Neural progenitor cell (in vitro differentiated cells): ENCODE results near the gene WDPCP.

ENCODE experiments used
- CTCF ChIP-seq: fragments of 200-600 bp; sonication (generic); IDR thresholded peaks from 2 replicates; pipeline ENCODE4 v1.5.1; 2017; ENCODE audit warnings: antibody characterized with exemption, mild to moderate bottlenecking
- EZH2phosphoT487 ChIP-seq: fragments of 200-600 bp; sonication (generic); IDR thresholded peaks from 2 replicates; pipeline ENCODE4 v1.6.1; 2017; ENCODE audit warnings: antibody characterized with exemption

DNA sequence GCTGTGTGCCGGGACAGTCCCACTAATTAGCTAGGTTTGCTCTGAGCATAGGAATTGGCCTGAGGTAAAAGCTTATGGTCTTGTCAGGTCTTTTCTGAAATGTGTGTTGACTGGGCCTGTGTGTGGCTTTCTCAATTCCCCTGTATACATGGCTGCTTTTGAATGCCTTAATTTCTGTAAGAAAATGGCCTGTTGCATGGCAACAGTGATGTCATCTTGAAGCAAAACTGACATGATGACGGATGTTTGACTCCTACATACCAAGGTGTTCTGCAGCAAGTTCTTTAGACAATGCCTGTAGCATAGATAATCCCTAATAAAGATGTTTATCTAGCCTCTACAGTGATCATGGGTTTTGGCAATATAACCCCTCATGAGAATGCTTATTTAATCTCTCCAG is 339.1 kb downstream of the WDPCP start:
- TF ChIP-seq CTCF = no peak
- no peak for TF ChIP-seq EZH2phosphoT487
